AG09319 (cell line): ENCODE data around the gene CNTROB.
"Not testable (repeated sequence)": the region's sequence is repeated elsewhere in the genome, so short reads cannot be mapped to it uniquely, and the experiment has no call there.

Experiments
- DNase-seq: peaks from one replicate; pipeline ENCODE4 v3.0.0-alpha.2; 2010; ENCODE audit warnings: low read depth; ENCODE audit errors: extremely low read depth
- CTCF ChIP-seq: IDR thresholded peaks from 2 replicates; pipeline ENCODE4 v1.5.1; 2011; ENCODE audit warnings: low read depth, mild to moderate bottlenecking, inconsistent platforms, low read length, moderate library complexity

Gene CNTROB

DNA sequence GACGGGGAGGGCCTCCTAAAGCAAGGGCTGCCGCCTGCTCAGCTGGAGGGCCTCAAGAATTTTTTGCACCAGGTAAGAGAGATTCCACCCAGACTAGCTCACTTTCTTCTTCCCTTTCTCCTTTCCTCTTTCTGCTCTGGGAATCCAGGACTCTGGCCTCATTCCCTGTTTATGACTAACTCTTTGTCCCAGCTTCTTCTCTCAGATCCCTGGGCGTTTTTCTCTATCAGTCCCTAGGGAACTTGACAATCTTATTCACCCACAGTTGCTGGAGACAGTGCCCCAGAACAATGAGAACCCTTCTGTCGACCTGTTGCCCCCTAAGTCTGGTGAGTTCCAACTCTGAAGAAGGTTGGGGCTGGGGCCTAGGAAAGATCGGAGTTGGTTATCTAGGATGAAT, 15.6 kb downstream of the CNTROB start:
- TF ChIP-seq CTCF: no peak
- no peak for DNase-seq

- no peak for DNase-seq
- no peak for TF ChIP-seq CTCF
These were observed 18.6 kb downstream of the CNTROB start for GRCh38 chr17:7950578-7950977.

DNA sequence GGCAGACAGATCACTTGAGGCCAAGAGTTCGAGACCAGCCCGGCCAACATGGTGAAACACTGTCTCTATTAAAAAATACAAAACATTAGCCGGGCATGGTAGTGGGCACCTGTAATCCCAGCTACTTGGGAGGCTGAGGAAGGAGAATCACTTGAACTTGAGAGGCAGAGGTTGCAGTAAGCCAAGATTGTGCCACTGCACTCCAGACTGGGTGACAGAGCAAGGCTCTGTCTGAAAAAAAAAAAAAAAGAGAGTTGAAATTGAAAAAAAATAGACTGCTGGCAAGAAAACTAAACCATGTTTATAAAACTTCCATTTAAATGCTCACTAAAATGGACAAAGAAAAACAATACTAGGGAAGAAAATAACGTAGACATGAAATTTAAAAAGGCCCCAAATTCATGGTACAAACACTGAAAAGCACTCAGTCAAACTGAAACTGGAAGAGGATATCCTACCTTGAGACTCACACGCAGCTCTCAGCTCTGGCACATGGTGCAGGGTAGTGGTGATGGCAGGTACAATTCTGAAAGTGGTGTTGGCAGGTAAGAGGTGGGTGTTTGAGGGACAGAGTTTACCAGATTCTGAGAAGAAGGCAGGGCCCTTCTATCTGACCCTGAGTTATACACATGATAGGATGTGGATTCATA, 19.3 kb downstream of the CNTROB start:
- DNase-seq: no peak
- TF ChIP-seq CTCF: no peak

DNA sequence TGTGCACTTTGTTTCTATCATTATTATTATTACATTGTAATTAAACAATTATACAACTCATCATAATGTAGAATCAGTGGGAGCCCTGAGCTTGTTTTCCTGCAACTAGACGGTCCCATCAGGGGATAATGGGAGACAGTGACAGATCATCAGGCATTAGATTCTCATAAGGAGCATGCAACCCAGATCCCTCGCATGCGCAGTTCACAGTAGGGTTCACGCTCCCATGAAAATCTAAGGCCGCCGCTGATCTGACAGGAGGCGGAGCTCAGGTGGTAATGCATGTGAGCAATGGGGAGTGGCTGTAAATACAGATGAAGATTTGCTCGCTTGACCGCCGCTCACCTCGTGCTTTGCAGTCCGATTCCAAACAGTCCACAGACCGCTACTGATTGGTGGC, 21.3 kb downstream of the CNTROB start:
- DNase-seq: not testable (repeated sequence)

DNA sequence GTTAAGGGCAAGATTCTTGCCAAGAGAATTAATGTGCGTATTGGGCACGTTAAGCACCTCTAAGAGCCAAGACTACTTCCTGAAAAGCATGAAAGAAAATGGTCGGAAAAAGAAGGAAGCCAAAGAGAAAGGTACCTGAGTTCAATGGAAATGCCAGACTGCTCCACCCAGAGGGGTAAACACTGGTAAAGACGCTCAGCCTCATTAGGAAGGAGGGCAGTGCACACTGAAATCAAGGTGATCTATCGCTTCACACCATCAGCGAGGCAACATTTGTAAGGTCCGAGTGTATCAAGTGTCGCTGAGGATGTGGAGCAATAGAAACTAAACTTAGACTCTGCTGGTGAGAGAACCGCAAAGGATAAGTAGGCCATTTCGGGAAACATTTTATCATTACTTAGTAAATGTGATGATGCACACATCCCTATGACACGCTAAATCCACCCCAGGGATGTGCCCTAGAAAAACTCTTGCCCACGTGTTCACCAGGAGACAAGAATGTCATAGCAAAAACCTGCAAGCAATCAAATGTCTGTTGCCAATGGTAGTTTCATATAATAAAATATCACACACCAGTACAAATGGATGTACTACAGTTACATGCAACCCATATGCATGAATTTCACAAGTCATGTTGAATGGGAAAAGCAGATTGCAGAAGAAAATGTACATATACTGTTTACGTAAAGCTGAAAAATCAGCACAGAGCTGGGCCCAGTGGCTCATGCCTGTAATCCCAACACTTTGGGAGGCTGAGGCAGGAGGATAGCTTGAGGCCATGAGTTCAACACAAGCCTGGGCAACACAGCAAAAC, 23.6 kb downstream of the CNTROB start:
- TF ChIP-seq CTCF: no peak
- DNase-seq: no peak

DNA sequence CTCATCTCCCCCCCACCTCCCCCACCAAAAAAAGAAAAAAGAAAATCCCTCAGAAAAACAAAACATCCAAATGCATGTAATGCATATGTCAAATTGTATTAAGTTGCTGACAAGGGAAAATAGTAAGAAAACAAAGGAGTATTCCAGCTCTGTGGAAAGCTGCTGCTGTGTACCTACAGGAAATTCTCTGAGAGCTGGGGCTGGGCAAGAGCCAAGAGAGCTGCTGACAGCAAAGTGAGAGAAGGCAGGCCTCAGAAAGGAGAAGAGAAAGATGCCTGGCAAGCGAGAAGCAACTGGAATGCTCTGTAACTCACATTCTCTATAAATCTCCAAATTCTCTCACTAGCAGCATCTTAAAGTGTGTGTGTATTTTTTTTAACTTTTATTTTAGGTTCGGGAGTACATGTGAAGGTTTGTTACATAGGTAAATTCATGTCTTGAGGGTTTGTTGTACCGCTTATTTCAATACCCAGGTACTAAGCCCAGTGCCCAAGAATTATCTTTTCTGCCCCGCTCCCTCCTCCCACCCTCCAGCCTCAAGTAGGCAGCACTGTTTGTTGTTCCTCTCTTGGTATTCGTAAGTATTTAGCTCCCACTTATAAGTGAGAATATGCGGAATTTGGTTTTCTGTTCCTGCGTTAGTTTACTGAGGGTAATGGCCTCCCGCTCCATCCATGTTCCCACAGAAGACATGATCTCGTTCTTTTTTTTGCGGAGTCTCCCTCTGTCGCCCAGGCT, 24.4 kb downstream of the CNTROB start:
- DNase-seq: no peak
- no peak for TF ChIP-seq CTCF

GRCh38 chr17:7959503-7960253, 27.7 kb downstream of the CNTROB start:
- no peak for TF ChIP-seq CTCF
- no peak for DNase-seq
